ENCODE results near the gene SH3D21.

The SH3D21 gene

GRCh38 chr1:36306210-36306901 is at the start of gene SH3D21:
Gene SH3D21 (plus strand): TSS chr1:36306368. CDS start chr1:36306421, 53 bp downstream.
- peak; percentile 24 for DNase-seq

GRCh38 chr1:36256558-36257374 is 49.4 kb upstream of the SH3D21 start:
- no peak for DNase-seq

- no peak for DNase-seq
These were observed 48.8 kb upstream of the SH3D21 start for GRCh38 chr1:36257375-36257767.

GRCh38 chr1:36258960-36259344 is 47.2 kb upstream of the SH3D21 start:
- DNase-seq = no peak

GRCh38 chr1:36268981-36269380 is 37.2 kb upstream of the SH3D21 start:
- DNase-seq = no peak

GRCh38 chr1:36269408-36269838 is 36.7 kb upstream of the SH3D21 start:
- DNase-seq = no peak

GRCh38 chr1:36273024-36273423 is 33.1 kb upstream of the SH3D21 start:
- DNase-seq = no peak

- no peak for DNase-seq
These were observed 32.0 kb upstream of the SH3D21 start for GRCh38 chr1:36274201-36274600.

GRCh38 chr1:36276688-36277087 is 29.5 kb upstream of the SH3D21 start:
- no peak for DNase-seq

- DNase-seq = no peak
These were observed 26.9 kb upstream of the SH3D21 start for GRCh38 chr1:36279110-36279788.

GRCh38 chr1:36279789-36280296 is 26.3 kb upstream of the SH3D21 start:
- no peak for DNase-seq

- DNase-seq = no peak
These were observed 22.1 kb upstream of the SH3D21 start for GRCh38 chr1:36284061-36284460.

- no peak for DNase-seq
These were observed 21.7 kb upstream of the SH3D21 start for GRCh38 chr1:36284517-36284916.

GRCh38 chr1:36285443-36286101 is 20.6 kb upstream of the SH3D21 start:
- peak; percentile 59 for DNase-seq

GRCh38 chr1:36286802-36287201 is 19.4 kb upstream of the SH3D21 start:
- no peak for DNase-seq

- DNase-seq = no peak
These were observed 18.6 kb upstream of the SH3D21 start for GRCh38 chr1:36287595-36287994.

GRCh38 chr1:36295390-36295789 is 10.8 kb upstream of the SH3D21 start:
- no peak for DNase-seq

- DNase-seq = no peak
These were observed 9.1 kb upstream of the SH3D21 start for GRCh38 chr1:36297062-36297461.

- no peak for DNase-seq
These were observed 7.5 kb upstream of the SH3D21 start for GRCh38 chr1:36298640-36299039.

- no peak for DNase-seq
These were observed 5.6 kb upstream of the SH3D21 start for GRCh38 chr1:36300526-36300925.

GRCh38 chr1:36301220-36301619 is 4.9 kb upstream of the SH3D21 start:
- DNase-seq = no peak

- DNase-seq = no peak
These were observed 2.9 kb upstream of the SH3D21 start for GRCh38 chr1:36303244-36303643.

Measured in DMS79 (cell line).